H1 (cell line): ENCODE measurements around the gene TBC1D9. TPM values are rescaled to one million over a fixed set of nuclear protein-coding genes. Genes with fewer than 3 reads are reported as not detected.

Source experiments
- CTCF ChIA-PET: fragments of 300-600 bp; sonication (Branson Sonifier 250); formaldehyde crosslinking; loops from one replicate; lab custom pipeline; 2021; ENCODE audit not compliant: partially characterized antibody; lab: Charles Lee
- POLR2A ChIA-PET: fragments of 300-600 bp; sonication (Branson Sonifier 250); formaldehyde crosslinking; loops from one replicate; lab custom pipeline; 2021; ENCODE audit warnings: inconsistent platforms; ENCODE audit not compliant: partially characterized antibody; lab: Charles Lee
- DNase-seq, 2 experiments: peaks; one replicate each; pipeline versions ENCODE4 v3.0.0 to v3.0.0-alpha.2; 2010 to 2022; ENCODE audit warnings: low spot score in 2 of 2, low read depth in 1 of 2, mixed read lengths in 1 of 2
- FAIRE-seq: peaks from 2 replicates; lab custom pipeline; 2011; peaks lifted over from hg19 to GRCh38; lab: Jason Lieb, UNC
- H2AFZ ChIP-seq: 2 replicates; pipeline ENCODE4 v1.8.1; 2012; ENCODE audit warnings: low read length, inconsistent platforms
- H2AK5ac ChIP-seq: 2 replicates; pipeline ENCODE4 v1.6.1; 2013; ENCODE audit warnings: low read depth, low read length
- H2BK120ac ChIP-seq: replicated peaks from 2 replicates; pipeline ENCODE3; 2013; ENCODE audit warnings: low read depth, low read length, inconsistent platforms
- H2BK12ac ChIP-seq: 2 replicates; pipeline ENCODE4 v1.6.1; 2013; ENCODE audit warnings: low read depth, low read length
- H2BK15ac ChIP-seq: 2 replicates; pipeline ENCODE4 v1.6.1; 2013; ENCODE audit warnings: low read length
- H2BK20ac ChIP-seq: 2 replicates; pipeline ENCODE4 v1.6.1; 2013; ENCODE audit warnings: low read length
- H2BK5ac ChIP-seq: 2 replicates; pipeline ENCODE4 v1.6.1; 2013; ENCODE audit warnings: low read depth, low read length
- H3K14ac ChIP-seq: 2 replicates; pipeline ENCODE4 v1.6.1; 2013; ENCODE audit warnings: inconsistent platforms; ENCODE audit not compliant: insufficient read length
- H3K18ac ChIP-seq: 2 replicates; pipeline ENCODE4 v1.6.1; 2013; ENCODE audit warnings: low read length; ENCODE audit errors: extremely low read depth
- H3K23ac ChIP-seq: 2 replicates; pipeline ENCODE4 v1.6.1; 2013; ENCODE audit warnings: inconsistent platforms; ENCODE audit not compliant: insufficient read length
- H3K23me2 ChIP-seq: 2 replicates; pipeline ENCODE4 v1.6.1; 2013; ENCODE audit warnings: low read depth, low read length
- H3K27ac ChIP-seq: 2 replicates; pipeline ENCODE4 v1.6.1; 2011; ENCODE audit warnings: low read depth, low read length, inconsistent platforms
- H3K27me3 ChIP-seq, 4 experiments: replicated peaks in 1 of 4; 1 replicate in 1 of 4; 2 replicates in 3 of 4; pipeline versions ENCODE4 v1.6.1 to v1.8.1; 2011 to 2013; ENCODE audit warnings: low read length in 3 of 4, mild to moderate bottlenecking in 3 of 4, inconsistent platforms in 2 of 4, mixed read lengths in 2 of 4, moderate library complexity in 1 of 4; ENCODE audit not compliant: control insufficient read depth in 3 of 4, insufficient read depth in 3 of 4; ENCODE audit errors: extremely low read depth in 1 of 4
- H3K36me3 ChIP-seq, 4 experiments: 2 replicates each; pipeline versions ENCODE4 v1.6.1 to v1.8.1; 2011 to 2013; ENCODE audit warnings: mild to moderate bottlenecking in 4 of 4, low read length in 3 of 4, moderate library complexity in 2 of 4, control low read depth in 1 of 4, inconsistent platforms in 1 of 4; ENCODE audit not compliant: insufficient read depth in 4 of 4, control insufficient read depth in 2 of 4
- H3K4ac ChIP-seq: replicated peaks from 2 replicates; pipeline ENCODE3; 2013; ENCODE audit warnings: low read length, low read depth, mixed read lengths, inconsistent platforms; ENCODE audit not compliant: insufficient read length
- H3K4me1 ChIP-seq, 4 experiments: replicated peaks in 1 of 4; 1 replicate in 1 of 4; 2 replicates in 3 of 4; pipeline versions ENCODE4 v1.6.1 to v1.8.1; 2011 to 2013; ENCODE audit warnings: low read length in 3 of 4, inconsistent platforms in 2 of 4, mixed read lengths in 1 of 4; ENCODE audit not compliant: insufficient read depth in 4 of 4, control insufficient read depth in 3 of 4
- H3K4me2 ChIP-seq, 2 experiments: 2 replicates each; pipeline versions ENCODE4 v1.6.1 to v1.8.1; 2011 to 2013; ENCODE audit warnings: low read depth in 2 of 2, low read length in 2 of 2, control low read depth in 1 of 2, inconsistent platforms in 1 of 2, mild to moderate bottlenecking in 1 of 2; ENCODE audit not compliant: insufficient read depth in 1 of 2
- H3K4me3 ChIP-seq, 4 experiments: fragments of 200-600, 300-600 bp in 1 of 4; sonication (generic), shearing (Covaris generic), sonication (Bioruptor Twin) in 1 of 4; 2 replicates each; pipeline versions ENCODE4 v1.5.1 to v1.8.1; 2011 to 2016; ENCODE audit warnings: low read length in 4 of 4, low read depth in 3 of 4, control low read depth in 2 of 4, inconsistent platforms in 2 of 4, mild to moderate bottlenecking in 2 of 4, mixed read lengths in 1 of 4, moderate library complexity in 1 of 4; ENCODE audit not compliant: insufficient read depth in 2 of 4; ENCODE audit errors: extremely low read depth in 1 of 4
- H3K56ac ChIP-seq: replicated peaks from 2 replicates; pipeline ENCODE3; 2013; ENCODE audit warnings: low read depth, mild to moderate bottlenecking, mixed read lengths, low read length, inconsistent platforms; ENCODE audit not compliant: insufficient read length
- H3K79me1 ChIP-seq: 2 replicates; pipeline ENCODE4 v1.6.1; 2013; ENCODE audit warnings: low read depth, low read length, control low read depth
- H3K79me2 ChIP-seq, 2 experiments: 2 replicates each; pipeline versions ENCODE4 v1.6.1 to v1.8.1; 2012 to 2013; ENCODE audit warnings: low read length in 2 of 2, mild to moderate bottlenecking in 2 of 2, inconsistent platforms in 1 of 2; ENCODE audit not compliant: insufficient read depth in 2 of 2, control insufficient read depth in 1 of 2
- H3K9ac ChIP-seq, 4 experiments: replicated peaks in 1 of 4; 1 replicate in 1 of 4; 2 replicates in 3 of 4; pipeline versions ENCODE4 v1.6.1 to v1.8.1; 2011 to 2013; ENCODE audit warnings: low read depth in 3 of 4, low read length in 3 of 4, control low read depth in 2 of 4, mild to moderate bottlenecking in 2 of 4, moderate library complexity in 2 of 4, inconsistent platforms in 1 of 4; ENCODE audit errors: extremely low read depth in 1 of 4
- H3K9me3 ChIP-seq, 2 experiments: 2 replicates each; pipeline versions ENCODE4 v1.6.1 to v1.8.1; 2012 to 2013; ENCODE audit warnings: mild to moderate bottlenecking in 2 of 2, moderate library complexity in 2 of 2, control low read depth in 1 of 2, inconsistent platforms in 1 of 2, low read depth in 1 of 2, low read length in 1 of 2, mixed read lengths in 1 of 2; ENCODE audit not compliant: insufficient read depth in 2 of 2
- H4K20me1 ChIP-seq, 2 experiments: replicated peaks in 1 of 2; 2 replicates each; pipeline versions ENCODE3 to v1.8.1; 2011 to 2013; ENCODE audit warnings: inconsistent platforms in 2 of 2, low read length in 2 of 2, mild to moderate bottlenecking in 1 of 2; ENCODE audit not compliant: insufficient read depth in 2 of 2, control insufficient read depth in 1 of 2
- H4K5ac ChIP-seq: 2 replicates; pipeline ENCODE4 v1.6.1; 2013; ENCODE audit warnings: low read length, low read depth, mixed read lengths, inconsistent platforms; ENCODE audit not compliant: insufficient read length
- H4K8ac ChIP-seq: 2 replicates; pipeline ENCODE4 v1.8.0; 2013; ENCODE audit warnings: mild to moderate bottlenecking, moderate library complexity, low read length, inconsistent platforms; ENCODE audit not compliant: insufficient read depth; ENCODE audit errors: extremely low read depth
- H4K91ac ChIP-seq: replicated peaks from 2 replicates; pipeline ENCODE3; 2013; ENCODE audit warnings: low read length, mixed read lengths, inconsistent platforms; ENCODE audit not compliant: insufficient read length
- BRCA1 ChIP-seq: IDR thresholded peaks from 2 replicates; pipeline ENCODE4 v1.6.1; 2012; ENCODE audit warnings: low read depth, low read length, improper control_type of control experiment
- CBX5 ChIP-seq: fragments of 300-800, 300-1000 bp; sonication (generic); IDR thresholded peaks from 2 replicates; pipeline ENCODE4 v1.7.1; 2016; ENCODE audit warnings: antibody characterized with exemption, low read length, low read depth
- EZH2 ChIP-seq: fragments of 200-600 bp; sonication (generic); IDR thresholded peaks from 2 replicates; pipeline ENCODE4 v1.7.1; 2012; ENCODE audit warnings: low read depth, mild to moderate bottlenecking, moderate library complexity, low read length, inconsistent platforms; ENCODE audit not compliant: severe bottlenecking
- FOSL1 ChIP-seq: IDR thresholded peaks from 2 replicates; pipeline ENCODE4 v1.6.1; 2011; ENCODE audit warnings: mild to moderate bottlenecking, low read depth, low read length, moderate library complexity; ENCODE audit not compliant: insufficient read depth
- GTF2F1 ChIP-seq: IDR thresholded peaks from 2 replicates; pipeline ENCODE4 v1.6.1; 2012; ENCODE audit warnings: low read depth, low read length, improper control_type of control experiment, borderline replicate concordance
- HDAC2 ChIP-seq, 2 experiments: fragments of 300-600 bp in 1 of 2; sonication (generic) in 1 of 2; IDR thresholded peaks; 2 replicates each; pipeline ENCODE4 v1.6.1; 2011 to 2012; ENCODE audit warnings: low read depth in 2 of 2, low read length in 2 of 2, mild to moderate bottlenecking in 2 of 2, moderate library complexity in 2 of 2, borderline replicate concordance in 1 of 2, inconsistent platforms in 1 of 2
- KDM4A ChIP-seq: IDR thresholded peaks from one replicate; pipeline ENCODE4 v1.7.1; 2012; ENCODE audit warnings: low read depth, mild to moderate bottlenecking, moderate library complexity, low read length, inconsistent platforms; ENCODE audit not compliant: severe bottlenecking
- POU5F1 ChIP-seq: IDR thresholded peaks from 2 replicates; pipeline ENCODE4 v1.6.1; 2011; ENCODE audit warnings: low read depth, mild to moderate bottlenecking, low read length, moderate library complexity
- RBBP5 ChIP-seq: IDR thresholded peaks from 2 replicates; pipeline ENCODE4 v1.7.1; 2012; ENCODE audit warnings: low read depth, mild to moderate bottlenecking, inconsistent platforms, low read length, moderate library complexity, borderline replicate concordance
- ZNF274 ChIP-seq: IDR thresholded peaks from 2 replicates; pipeline ENCODE4 v1.7.0; 2012; ENCODE audit warnings: low read length, borderline replicate concordance; ENCODE audit errors: extremely low read depth
- WGBS, 2 experiments: shearing (Covaris generic) in 1 of 2; methylation state at CpG; one replicate each; pipeline versions ENCODE4 v1.1.6 to v1.1.7; 2013 to 2015; ENCODE audit warnings: low lambda C conversion rate in 2 of 2, mixed read lengths in 2 of 2, inconsistent platforms in 1 of 2, low coverage in 1 of 2, missing lambda C conversion rate in 1 of 2; ENCODE audit not compliant: insufficient replicate concordance in 2 of 2, insufficient coverage in 1 of 2, insufficient read length in 1 of 2; ENCODE audit errors: extremely low coverage in 1 of 2, missing lambda C conversion rate in 1 of 2; 5-methylcytosine and 5-hydroxymethylcytosine counted together
- polyA plus RNA-seq, 7 experiments: library from polyadenylated mRNA; depleted of rRNA in 3 of 7; stranded (reverse) in 5 of 7; unstranded in 2 of 7; fragments of >200 nt in 5 of 7; fragments of 200-250 nt in 2 of 7; gene quantifications; 1 replicate in 5 of 7; 2 replicates in 1 of 7; 4 replicates in 1 of 7; pipeline versions ENCODE4 v1.2.1 to v1.2.3, GENCODE V29; 2011 to 2013; ENCODE audit warnings: missing spikeins in 2 of 7, mixed read lengths in 2 of 7
- total RNA-seq: library from RNA; stranded (reverse); fragmentation: NEBNext Ultra II Directional; extraction: Animal tissue kit (Norgen Biotek cat#: 25700); gene quantifications from 2 replicates; pipeline ENCODE4 v1.2.1, GENCODE V29; 2021

TBC1D9 gene
- total and polyA plus RNA-seq, 2 of the 8 experiments (the other 6 are each of a cell fraction or from before 2014, with no cell fraction given): 0.94 to 1.0 TPM

DNA sequence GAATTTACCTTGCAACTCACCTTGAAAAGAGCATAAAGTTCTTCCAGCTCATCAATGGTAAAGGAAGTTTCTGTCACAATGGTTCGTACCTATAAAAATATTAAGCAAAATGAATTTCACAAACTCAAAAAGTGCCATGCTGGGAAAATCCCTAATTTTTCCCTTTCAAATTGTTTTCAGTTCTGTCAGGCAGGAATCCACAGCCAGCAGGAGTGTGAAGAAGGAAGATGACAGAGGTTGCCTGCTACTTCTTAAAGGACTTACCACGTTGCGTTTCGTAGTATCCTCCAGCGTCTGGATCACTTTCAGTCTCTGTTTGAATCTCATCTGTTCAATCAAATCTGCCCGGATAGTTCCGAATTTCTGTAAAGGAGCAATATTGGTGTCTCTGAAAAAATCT, 117.1 kb downstream of the TBC1D9 start:
- Histone ChIP-seq H4K91ac (no peak overlapping the region), H3K79me1 (no peaks in the 10 kb centered on the region), H2AFZ (no peak overlapping the region), H3K23ac (no peak overlapping the region), H3K27ac (no peak overlapping the region), H3K27me3 (no peaks in the 10 kb centered on the region), H3K4me2 (no peak overlapping the region), H3K9me3 (no peaks in the 10 kb centered on the region), H2BK12ac (no peak overlapping the region), H3K36me3 (no peaks in the 10 kb centered on the region), H2BK20ac (no peak overlapping the region), H3K23me2 (0 out of 2 replicates have a peak, but pooled peaks cover 1% of the 10 kb centered on the region), H3K9ac (no peak overlapping the region), H3K56ac (no peak overlapping the region), H2BK120ac (no peak overlapping the region), H4K5ac (no peak overlapping the region), H3K79me2 (no peaks in the 10 kb centered on the region), H2AK5ac (no peak overlapping the region), H3K4me1 (peaks cover 0 to 4% (median 3%) of the 10 kb centered on the region in 4 experiments; a peak in 5 of 7 replicates), H2BK5ac (no peak overlapping the region), H3K18ac (no peak overlapping the region), H3K4ac (no peak overlapping the region), H3K14ac (no peak overlapping the region), H3K4me3 (no peak overlapping the region), H2BK15ac (no peak overlapping the region), H4K8ac (no peak overlapping the region), H4K20me1 (no peaks in the 10 kb centered on the region)
- 98% methylated on average over 7 of the region's 7 CpGs; no CpG with 5 or more reads in 1 of the 2 experiments for WGBS, 2 experiments
- POLR2A ChIA-PET: no interaction called here
- CTCF ChIA-PET: interaction anchor here (0.6 to 3.4 kb wide), 11 partner anchors 32 to 309 kb away, joined by 3 to 17 read pairs (median 4); partner anchors contain the start of gene UCP1
- FAIRE-seq (no peak), DNase-seq (no peak)
- TF ChIP-seq BRCA1 (no peak), POU5F1 (no peak), RBBP5 (no peak), FOSL1 (no peak), KDM4A (no peak), CBX5 (no peak), GTF2F1 (no peak), EZH2 (no peak), ZNF274 (no peak), HDAC2 (IDR thresholded peaks at IDR 0.05; ENCODE audit: borderline replicate concordance in 1 of 2, low read depth in 2 of 2, low read length in 2 of 2) (no peak)
